Ureter (tissue), 1 donor: Measurements from ENCODE around the gene PABPN1L. TPM values are rescaled to one million over a fixed set of nuclear protein-coding genes. Genes with fewer than 3 reads are reported as not detected.

ENCODE experiments used
- total RNA-seq: library from RNA; stranded (reverse); gene quantifications from one replicate; pipeline ENCODE4 v1.2.4, GENCODE V29; 2023
- donor health status: DM: yes; HTN: yes; CAD: no.

Gene PABPN1L
- total RNA-seq, 1 donor from 2014 or later: not detected

Other genes with a start within 250 kb of the PABPN1L start
- gene IL17C, start 228.1 kb downstream of the PABPN1L start, total RNA-seq: not detected
- 279 TPM for gene CYBA, start 215.6 kb downstream of the PABPN1L start, total RNA-seq
- 43.9 TPM for gene MVD, start 203.6 kb downstream of the PABPN1L start, total RNA-seq
- gene SNAI3, start 180.2 kb downstream of the PABPN1L start, total RNA-seq: 1.8 TPM
- gene RNF166, start 160.3 kb downstream of the PABPN1L start, total RNA-seq: 22.8 TPM
- gene CTU2, start 160.2 kb downstream of the PABPN1L start, total RNA-seq: 25.2 TPM
- gene PIEZO1, start 81.4 kb downstream of the PABPN1L start, total RNA-seq: 144 TPM
- 2.1 TPM for gene CDT1, start 62.9 kb downstream of the PABPN1L start, total RNA-seq
- 152 TPM for gene APRT, start 54.7 kb downstream of the PABPN1L start, total RNA-seq
- 44.4 TPM for gene GALNS, start 9.7 kb downstream of the PABPN1L start, total RNA-seq
- 55.3 TPM for gene TRAPPC2L, start 9.5 kb downstream of the PABPN1L start, total RNA-seq
- 11.2 TPM for gene CBFA2T3, start 110.5 kb upstream of the PABPN1L start, total RNA-seq
- 51.7 TPM for gene ACSF3, start 227.2 kb upstream of the PABPN1L start, total RNA-seq